TTC549 (cell line): ENCODE results near the gene MAGIX.

ENCODE experiments used
- FAIRE-seq: peaks from 2 replicates; lab custom pipeline; 2012; peaks lifted over from hg19 to GRCh38; lab: Jason Lieb, UNC

MAGIX gene

DNA sequence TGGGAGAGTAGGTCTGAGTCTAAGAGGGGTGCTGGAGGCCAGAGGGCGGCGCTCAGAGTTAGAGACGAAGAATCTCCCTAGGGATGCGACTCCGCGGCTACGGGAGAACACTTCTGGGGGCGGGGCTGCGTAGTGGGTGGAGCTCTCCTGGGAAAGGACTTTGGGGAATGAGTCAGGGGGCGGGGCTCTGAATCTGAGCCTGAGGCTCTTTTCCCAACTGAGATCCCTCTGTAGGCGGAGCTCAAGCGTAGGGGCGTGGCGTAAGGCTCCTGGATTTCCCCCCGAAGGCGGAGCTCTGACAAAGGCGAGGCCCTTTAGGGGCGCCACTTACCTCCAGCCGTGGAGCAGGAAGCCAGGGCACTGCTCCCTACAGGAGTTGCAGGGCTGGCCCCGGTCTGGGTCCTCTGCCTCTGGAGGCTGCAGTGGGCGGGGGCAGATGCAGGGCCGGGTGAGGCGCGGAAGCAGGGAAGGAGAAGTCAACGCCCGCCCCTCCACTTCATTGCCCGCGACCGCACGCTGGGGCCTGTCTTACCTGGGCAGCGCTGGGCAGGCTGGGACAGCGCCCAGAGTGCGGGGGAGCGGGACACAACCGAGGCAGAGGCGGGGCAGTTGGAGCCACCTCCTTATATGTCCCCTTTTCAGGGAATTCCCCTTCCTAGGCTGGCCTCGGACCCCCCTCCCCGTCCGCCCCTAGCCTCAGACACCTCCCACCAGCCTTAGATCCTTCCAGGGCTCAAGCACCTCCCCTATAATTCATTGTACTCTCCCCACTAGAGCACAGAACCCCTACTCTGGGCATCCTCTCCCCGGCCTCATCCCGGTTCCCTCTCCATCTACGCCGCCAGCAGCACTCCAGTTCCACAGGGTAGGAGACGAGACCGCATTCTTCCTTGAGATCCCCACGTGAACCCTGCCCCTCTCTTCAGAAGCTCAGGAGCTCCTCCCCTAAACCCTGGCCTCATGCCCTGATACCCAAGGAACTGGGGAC lies 22.0 kb downstream of the MAGIX start:
- peak; percentile 13 for FAIRE-seq

DNA sequence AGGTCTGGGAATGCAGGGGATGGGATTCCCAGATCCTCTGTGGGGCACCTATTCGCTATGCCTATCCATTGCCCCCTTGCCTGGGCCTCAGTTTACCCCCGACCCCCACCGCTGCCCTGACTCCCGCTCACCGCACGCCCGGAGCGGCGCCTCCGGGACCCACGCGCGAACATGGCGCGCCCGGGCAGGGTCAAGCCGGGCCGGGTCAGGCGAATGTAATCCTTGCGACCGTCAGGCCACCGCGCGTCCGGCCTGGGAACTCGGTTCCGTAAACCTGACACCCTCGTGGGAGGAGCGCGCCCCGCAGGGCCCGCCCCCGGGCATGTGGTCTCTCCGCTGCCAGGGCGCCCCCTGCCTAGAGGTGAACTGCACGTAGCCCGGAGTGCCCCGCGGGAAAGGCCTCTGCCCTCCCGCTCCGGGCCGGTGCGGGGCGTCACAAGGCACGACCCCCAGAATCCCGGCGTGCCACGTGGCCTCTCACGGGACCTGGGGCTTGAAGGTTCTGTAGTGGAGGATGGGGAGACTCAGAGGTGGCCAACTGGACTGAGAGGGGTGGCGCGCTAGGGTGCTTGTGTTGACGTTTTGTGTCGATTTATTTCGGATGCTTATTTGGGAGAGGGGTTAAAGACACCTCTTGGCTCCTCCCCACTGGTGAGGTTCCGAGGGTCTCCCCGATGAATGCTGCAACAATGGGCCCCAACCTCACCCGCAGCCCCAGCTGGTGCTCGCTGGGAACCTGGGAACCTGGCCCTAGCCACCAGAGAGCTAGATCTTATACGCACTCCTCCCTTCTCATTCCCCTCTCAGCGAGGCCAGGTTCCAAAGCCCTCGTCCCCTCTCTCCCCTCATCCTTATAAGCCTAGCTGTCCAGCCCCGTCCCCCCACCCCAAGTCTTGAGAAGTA lies 23.8 kb downstream of the MAGIX start, which contains the start of gene PRICKLE3:
TSS of gene PRICKLE3 (minus strand) at position 249 of the 903 bp plus-strand sequence. CDS start at position 173, 76 bp downstream.
- FAIRE-seq, result no peak

DNA sequence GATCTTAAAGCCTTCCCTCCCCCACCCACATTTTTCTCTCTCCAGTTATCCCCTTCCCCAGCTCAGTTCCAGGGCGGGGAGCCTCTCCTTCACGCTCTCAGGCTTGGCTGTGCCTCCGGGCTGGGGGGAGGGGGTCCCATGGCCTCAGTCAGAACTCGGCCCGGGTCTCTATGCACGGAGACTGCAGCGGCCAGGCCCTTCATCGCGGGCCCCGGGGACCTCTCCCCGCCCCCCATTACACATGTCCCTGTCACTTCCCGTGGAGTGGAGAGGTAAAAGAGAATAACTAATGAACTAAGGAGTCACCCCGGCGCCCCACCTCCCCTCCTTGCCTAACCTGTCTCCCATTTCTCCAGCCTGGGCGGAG lies 24.5 kb downstream of the MAGIX start:
- FAIRE-seq, result no peak

DNA sequence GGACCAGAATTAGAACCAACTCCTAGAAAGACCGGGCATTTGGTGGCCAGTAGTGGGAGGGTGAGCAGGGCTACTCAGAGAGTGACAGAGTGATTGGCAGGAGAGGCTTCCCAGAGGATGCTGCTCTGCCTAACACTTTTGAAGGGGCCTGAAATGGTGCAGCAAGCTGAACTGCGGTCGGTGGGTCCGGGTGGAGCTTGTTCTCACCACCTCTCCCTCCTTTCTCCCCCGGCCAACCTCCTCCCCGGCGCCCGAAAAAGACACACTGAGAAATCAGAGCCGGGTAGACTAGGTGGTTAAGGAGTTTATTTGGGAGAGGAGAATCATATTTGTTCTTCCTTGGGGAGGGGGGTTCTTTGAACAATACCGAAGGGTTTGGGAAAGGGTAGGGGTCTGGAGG lies 25.0 kb downstream of the MAGIX start:
- FAIRE-seq, result no peak

DNA sequence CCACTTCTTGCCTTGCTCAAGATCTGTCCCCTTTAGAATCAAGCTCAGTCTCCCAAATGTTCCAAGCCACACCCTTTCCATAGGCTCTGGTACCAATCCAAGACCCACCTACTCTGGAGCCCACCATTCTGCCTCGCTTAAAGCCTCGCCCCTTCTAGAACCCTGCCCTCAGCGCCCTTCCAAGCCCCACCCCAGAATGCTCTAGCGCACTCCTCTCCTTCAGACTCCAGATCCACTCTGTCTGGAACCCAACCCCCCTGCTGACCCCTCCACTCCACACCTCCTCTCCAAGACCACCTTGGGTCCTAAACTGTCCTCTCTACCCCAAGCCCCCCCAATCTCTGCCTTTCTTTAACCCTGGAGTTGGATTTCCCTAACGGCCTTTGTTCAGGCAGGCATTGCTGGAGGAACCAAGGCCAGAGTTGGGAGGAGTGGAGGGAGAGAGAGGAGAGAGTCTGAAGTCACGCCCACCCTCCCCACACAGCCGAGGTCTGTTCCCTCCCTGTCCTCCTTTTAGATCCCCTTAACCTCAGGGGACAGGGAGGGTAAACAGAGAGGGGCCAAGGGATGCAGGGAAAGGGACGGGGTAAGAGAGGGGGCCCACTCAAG lies 26.0 kb downstream of the MAGIX start:
- FAIRE-seq, result no peak

DNA sequence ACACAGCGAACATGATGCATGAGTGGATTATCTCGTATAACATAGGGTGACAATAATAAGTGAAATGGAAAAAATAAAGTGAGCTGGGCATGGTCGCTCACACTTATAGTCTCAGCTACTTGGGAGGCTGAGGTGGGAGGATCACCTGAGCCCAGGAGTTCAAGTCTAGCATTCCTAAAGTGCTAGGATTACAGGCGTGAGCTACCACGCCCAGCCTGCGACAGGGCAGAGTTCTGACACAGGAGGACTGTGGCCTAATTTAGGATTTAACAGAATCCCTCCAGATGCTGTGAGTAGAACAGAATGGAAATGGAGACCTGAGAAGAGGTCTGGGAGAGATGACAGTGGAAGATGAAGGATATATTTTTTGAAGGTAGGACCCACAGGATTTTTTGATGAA lies 27.0 kb downstream of the MAGIX start:
- no peak for FAIRE-seq

DNA sequence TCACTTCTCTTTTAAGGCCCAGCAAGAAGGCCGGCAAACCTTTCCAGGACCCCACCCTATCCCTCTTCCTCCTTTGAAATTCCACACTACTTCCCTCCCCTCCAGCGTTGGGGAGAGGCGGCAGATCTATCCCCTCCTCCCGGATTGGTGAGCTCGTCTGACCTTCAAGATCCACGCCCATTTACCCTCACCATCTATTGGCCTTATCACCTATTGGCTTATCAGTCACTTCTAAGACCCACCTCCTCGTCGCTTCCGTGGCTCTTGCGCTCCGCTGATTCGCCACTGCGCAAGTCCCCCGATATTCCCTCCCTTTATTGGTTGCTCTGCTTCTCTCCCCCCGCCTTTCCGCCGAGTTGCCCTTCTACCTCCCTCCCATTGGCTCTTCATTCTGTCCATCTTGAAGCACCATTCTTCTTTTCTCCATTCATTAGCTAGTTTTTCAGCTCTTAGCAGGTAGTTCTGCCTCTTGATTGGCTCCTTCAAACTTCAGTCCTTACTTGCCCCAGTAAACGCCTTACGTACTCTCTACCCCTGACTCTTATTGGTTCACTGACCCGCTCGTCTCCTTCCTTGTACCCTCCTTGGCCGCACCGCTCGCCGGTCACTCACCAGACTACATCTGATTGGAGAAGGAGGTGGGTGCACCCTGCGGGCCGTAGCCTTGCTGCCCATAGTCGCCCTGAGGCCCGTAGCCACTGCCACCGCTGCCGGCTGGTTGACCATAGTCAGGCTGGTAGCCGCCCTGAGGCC lies 28.4 kb downstream of the MAGIX start:
- FAIRE-seq, result peak; percentile 95

DNA sequence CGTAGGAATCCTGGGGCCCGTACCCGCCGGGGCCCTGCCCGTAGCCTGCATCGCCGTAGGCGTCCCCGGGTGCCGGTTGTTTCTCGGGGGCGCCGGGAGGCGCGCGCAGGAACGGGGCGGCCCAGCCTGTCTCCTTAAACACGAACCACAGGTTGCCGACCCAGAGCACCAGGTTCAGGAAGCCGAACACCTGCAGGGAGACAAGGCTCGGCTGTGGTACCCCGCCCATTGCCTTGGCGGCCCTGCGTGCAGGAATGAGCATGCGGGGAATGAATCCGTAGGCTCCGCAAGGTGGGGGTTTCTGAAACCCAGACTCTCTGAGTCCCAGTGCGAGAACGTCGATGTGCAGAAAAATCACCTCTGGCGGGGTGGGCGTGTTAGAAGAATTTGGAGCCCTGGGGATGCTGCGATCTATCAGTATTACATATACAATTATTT lies 29.0 kb downstream of the MAGIX start:
- FAIRE-seq, result no peak

DNA sequence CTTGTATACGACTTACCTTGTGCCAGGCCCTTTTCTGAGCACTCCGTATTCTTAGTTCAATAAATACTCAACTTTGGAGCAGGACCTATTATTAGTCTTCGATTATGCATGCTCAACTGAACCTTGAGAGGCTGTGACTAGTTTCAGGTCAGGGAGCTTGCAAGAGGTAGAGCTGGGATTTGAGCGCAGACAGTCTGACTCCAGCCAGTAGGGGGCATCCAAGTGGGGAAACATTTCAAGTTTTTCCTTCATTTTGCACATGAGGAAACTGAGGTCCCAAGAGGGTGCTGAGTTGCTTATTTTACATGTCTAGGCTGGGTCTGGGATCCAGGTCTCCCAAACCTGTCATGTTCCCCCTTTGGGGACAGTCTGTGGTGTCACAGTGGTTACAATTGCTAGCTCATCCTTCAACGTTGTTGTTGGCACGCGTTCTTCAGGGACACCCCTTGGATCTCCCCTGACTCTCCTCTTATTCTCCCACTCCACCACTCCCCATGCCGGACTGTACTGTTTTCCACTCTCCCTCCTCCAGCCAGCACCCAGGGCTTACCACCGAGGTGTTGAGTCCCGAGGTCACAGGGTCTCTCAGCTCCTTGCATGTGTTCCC lies 30.3 kb downstream of the MAGIX start:
- no peak for FAIRE-seq

DNA sequence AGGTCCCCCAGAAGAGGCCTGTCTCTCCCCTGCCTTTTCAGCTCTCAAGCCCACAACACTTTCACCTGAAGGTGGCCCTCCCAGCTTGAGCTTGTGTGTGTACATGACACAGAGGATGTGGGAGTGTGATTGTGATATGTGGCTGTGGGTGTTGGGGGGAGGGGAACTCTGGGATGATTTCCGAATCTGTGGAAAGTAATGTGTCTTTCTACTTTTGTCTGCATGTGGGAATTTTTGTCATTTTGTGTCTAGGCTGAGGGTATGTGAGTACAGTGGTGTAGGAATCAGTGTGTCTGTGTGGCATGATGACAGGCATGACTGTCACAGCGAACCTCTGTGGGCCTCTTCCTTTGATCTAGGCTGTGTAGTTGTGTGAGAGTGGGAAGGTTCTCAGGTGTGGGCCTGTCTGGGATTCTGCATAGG lies 31.0 kb downstream of the MAGIX start:
- no peak for FAIRE-seq

DNA sequence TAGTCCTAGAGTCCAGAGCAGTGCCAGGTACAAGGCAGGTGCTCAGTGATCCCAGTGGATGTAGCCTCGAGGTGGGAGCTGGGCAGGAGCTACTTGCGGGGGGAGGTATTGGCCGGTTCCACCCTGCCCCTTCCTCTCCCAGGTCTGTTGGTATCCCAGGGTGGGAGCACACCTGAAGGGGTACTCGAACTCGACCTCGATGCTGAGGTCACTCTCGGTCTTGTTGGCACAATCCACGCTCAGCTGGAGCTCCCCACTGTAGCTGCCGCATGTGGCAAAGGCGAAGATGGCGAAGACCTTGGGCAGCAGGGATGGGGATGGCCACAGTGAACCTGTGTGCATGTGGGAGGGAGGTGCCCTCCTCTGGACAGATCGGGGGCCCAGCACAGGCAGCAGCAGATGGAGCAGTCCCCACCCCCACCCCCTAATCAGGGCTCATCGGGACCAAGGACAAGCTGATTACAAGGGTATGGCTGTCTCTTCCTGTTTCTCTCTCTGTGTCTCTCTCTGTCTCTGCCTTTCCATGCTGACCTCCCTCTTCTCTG lies 35.1 kb downstream of the MAGIX start:
- no peak for FAIRE-seq

DNA sequence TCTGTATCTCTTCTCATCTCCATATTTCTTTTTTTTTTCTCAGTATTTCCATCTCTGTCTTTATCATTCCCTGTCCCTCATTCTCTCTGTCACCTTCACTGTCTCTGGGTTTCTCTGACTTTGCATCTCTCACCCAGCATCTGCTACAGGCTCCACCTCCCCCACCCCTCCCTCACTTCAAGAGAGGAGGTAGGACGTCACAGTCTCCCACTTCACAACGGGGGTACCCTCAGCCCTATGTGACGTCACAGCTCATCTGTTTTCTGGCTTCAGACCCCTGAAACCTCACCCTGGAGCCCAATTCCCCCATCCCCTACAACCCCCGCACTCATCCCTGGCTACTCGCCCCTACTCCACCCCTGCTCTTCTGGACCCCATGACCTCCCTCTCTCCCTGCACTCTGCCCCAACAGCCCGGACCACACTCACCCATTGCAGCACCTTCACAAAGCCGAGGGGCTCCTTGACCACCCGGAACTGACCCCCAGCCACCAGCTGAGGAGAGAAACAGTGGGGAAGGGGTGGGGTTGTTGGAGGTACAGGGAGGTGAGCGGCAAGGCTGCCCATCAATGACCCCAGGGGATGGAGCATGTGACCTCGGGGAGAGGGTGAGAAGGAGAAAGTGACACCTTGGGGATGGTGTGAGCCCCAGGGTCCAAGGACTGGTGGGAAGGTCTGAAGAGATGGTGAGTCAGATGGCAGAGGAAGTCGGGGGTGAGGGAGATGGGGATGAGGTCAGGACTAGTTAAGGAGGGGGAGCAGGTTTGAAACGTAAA lies 36.2 kb downstream of the MAGIX start:
- no peak for FAIRE-seq

DNA sequence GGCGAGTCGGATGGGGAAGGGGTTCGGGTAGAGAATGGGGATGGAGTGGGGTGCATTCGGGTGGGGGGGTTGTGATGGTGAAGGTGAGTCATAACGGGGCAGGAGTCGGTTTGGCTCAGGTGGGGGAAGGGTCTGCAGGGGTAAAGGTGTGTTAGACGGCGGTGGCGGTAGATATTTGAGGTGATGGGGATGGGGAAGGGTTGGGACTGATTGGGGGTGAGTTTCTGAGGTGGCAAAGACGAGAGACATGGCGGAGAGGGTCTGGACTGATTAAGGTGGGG lies 36.7 kb downstream of the MAGIX start:
- FAIRE-seq, result no peak

DNA sequence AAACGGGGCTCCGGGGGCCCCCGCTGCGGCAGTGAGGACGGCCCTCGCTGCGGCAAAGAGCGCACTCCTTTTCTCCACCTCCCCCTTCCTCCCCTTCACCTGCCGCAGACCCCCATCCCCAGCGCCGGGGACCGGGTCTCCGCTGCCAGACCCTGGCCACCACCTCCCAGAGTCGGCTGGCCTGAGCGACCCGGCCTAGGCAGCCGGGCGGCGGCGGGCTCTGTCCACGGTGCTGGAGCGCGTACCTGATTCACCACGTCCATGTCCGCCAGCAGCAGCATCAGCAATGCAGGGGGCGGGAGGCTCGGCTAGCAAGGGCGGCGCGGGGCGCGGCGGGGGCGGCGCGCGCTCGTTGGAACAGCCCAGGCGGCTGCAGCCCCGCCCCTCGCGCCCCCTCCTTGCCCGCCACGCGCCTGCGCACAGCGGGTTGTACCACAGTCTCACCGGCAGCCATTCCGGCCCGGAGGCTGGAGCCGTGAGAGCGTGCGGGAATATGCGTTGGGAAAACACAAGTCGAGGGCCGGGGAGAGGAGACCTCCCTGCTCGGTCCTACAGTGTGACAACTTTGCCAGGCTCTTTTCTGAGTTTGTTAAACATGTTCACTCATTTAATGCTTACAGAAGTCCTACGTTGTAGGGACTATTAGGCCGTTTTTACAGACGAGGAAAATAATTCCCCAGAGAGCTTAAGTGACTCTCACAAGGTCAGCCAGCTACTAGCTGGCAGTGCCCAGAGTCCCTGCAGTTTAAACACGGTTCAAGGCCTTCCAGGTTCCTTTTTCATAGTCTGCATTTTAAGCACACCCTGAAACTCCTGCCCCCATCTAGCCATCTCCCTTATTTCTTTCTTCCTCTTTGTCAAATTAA lies 37.6 kb downstream of the MAGIX start, which contains the start of gene SYP:
TSS of gene SYP (minus strand) at position 288 of the 866 bp plus-strand sequence. CDS start at position 281, 7 bp downstream.
- FAIRE-seq, result no peak

DNA sequence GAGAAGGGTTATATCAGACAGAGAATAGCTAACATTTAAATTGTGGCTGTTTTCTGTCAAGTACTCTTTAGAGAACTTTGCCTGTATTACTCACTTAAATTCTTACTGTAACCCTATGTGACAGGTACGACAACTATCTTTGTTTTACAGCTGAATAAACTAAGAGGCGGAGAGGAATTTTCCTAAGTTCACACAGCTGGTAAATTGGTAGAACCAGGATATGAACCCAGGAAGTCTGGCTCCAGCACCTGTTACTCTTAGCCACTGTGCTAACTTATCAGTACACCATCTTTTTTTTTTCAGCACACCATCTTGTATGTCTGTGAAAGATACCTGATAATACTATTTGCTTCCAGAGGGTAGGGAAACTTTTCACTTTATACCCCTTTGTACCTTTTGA lies 39.5 kb downstream of the MAGIX start:
- no peak for FAIRE-seq

DNA sequence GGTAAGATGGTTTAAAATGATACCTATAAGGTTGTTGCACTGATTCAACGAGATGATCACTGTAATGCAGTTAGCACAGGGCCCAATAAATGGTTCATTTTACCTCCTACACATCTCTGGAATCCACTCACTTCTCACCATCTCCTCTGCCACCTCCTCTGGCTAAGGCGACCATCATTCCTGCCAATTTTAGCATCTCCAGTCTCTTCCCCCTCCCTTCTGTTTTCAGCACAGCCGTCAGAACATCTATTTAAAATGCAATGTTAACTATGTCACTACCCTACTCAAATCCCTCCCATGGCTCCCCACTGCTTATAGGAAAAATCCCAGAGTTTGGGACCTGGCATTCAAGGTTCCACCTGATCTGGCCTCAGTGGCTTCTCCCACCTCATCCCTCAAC lies 41.0 kb downstream of the MAGIX start:
- no peak for FAIRE-seq

DNA sequence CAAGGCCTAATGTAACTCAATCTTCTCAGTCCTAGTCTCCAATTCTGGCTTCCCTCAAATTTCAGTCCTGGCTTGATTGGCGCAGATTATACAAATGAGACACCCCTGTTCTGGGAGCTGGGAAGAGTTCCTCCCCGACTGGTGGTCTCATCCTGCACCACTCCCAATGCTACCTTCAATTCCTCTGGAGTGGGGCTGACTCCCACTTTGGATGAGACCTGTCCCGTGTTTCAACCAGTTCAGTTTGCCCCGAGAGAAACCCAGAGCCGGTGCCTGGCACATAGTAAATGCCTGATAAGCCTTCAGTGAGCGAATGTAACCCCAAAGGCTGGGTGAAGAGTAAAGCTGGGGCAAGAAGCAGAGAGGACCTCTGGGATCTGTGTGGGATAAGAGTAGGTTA lies 41.5 kb downstream of the MAGIX start:
- FAIRE-seq, result no peak

DNA sequence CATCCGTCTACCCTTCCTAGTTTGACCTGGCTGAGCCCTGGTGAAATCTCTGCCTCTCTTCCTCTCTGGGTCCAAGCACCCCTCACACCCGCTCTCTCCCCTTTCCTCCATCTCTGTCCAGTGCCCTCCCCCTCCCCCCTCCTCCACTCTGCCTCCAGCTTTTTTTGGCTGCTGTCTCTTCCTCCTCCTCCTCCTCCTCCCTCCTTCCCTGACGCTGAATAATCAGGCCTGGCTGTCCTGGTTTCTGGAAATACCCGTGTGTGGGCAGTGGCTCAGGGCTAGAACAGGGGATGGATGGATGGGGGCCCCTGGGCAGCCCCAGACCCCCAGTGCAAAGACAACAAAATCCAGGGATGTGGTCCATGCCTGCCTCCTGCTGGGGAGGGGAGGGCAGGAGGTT lies 42.2 kb downstream of the MAGIX start:
- no peak for FAIRE-seq

DNA sequence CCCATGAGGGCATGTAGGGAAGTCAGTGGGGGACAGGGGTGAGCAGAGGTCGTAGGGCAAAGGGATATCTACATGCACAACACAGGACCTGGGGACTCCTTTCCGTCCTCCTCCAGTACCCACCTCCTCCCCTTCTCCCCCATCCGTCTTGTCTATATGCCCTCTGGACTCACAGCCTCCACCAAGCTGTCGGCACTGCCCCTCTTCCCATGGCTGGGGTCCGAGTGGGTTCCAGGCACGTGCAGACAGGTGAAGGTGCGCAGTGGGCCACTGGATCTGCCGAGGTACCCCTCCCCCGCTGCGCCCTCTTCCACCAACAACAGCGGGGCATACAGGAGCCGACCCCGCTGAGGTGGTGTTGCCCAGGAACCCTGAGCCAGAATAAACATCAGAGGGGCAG lies 42.9 kb downstream of the MAGIX start:
- FAIRE-seq, result no peak
